NCI-H526 (cell line): ENCODE results near the gene DNAI1.
A peak's percentile ranks its signal among the peaks of the same experiment; 100 is the strongest.

Source experiments
- DNase-seq, 2 experiments: peaks; one replicate each; lab custom pipeline; 2025; lab: John Stamatoyannopoulos, UW

Gene DNAI1

DNA sequence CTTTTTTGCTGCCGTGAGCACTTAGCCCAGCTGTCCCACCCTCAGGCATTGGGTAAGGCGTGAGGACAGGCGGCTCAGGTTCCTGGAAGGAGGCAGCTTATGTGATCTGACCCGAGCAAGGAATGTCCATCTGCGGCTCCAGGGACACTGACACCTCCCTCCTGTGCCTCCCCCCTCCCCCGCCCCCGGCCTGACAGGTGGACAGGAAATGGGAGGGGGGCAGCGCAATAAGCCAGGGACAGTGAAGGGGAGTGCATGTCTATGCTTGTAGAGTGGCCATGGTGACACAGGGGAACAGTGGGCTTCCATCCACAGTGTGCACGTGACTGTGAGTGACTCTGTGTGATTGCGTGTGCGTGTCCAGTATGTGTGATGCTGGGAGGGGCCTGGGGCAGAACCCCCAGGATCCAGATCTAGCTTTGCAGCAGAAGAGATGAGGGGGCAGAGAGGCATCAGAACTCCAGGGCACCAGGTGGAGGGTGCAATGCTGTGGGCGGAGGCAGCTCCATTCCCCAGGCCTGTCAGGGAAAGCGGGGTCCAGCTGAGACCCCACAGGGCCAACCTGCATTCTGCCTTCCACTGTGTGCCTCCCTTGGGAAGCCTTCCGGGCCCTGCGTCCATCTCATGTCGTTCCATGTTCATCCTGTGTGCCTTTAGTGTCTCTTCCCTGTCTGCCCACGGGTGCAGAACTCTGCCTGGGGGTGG, 100.5 kb downstream of the DNAI1 start:
- no peak for DNase-seq

DNA sequence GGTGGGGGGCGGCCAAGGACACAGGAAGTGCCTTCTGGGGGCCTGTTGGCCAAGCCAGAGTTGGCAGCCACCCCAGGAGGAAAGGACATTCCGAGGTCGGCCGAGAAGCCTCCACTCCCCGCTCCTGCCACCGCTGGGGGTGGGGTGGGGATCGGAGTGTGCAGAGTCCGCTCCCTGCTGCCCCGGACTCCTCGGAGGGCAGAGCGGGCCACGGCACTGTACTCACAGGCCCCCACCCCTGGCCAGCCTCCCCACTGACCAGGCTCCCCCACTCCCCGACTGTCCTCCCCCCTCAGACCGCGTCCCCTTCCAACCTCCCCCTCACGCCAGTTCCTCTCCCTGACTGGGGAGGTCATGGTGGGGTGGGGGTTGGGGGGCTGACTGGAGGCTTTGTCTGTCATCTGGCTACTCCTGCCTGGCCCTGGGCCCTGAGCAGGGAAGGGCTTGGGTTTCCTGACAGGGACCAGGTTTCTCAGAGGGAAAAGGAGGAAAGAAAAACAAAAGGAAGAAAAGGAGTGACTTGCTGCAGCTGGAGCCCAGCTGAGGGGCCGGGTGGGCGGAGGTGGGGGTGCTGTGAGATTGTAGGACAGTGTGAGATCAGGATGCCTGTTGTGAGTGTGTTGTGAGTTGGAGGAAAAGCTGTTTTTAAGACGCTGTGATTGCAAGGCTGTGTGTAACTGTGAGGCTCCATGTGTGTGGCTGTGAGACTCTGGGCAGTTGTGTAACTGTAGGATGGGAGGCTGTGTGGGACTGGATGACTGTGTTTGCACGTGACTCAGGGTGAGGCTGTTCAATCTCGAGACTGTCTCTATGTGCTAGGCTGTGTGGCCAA, 101.2 kb downstream of the DNAI1 start:
- DNase-seq = no peak

DNA sequence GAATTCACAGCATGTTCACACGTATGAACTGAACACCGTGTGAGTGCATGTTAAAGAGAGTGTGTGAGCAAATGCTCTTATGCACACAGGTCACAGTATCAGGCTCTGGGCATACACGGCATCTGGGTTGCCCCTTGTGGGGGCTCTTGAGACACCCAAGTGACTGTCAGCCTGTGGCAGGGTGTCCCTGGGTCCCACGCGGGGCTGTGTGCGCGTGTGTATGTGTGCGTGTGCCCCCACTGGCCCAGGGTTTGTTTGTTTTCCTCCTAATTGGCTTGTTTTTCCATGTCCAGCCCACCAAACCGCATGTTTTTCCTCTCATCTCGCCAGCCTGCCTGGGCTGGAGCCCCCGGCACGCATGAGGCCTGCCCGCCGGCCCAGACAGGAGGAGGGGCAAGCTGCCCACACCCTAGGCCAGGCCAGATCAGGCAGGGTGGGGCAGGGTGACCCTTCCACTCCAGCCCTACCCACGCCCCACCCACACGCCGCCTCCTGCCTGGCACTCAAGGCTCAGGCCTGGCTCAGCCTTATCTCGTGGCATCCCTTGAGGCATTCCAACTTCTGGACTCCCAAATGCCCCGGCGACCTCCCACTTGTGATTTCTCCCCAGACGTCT, 102.1 kb downstream of the DNAI1 start:
- DNase-seq = no peak

DNA sequence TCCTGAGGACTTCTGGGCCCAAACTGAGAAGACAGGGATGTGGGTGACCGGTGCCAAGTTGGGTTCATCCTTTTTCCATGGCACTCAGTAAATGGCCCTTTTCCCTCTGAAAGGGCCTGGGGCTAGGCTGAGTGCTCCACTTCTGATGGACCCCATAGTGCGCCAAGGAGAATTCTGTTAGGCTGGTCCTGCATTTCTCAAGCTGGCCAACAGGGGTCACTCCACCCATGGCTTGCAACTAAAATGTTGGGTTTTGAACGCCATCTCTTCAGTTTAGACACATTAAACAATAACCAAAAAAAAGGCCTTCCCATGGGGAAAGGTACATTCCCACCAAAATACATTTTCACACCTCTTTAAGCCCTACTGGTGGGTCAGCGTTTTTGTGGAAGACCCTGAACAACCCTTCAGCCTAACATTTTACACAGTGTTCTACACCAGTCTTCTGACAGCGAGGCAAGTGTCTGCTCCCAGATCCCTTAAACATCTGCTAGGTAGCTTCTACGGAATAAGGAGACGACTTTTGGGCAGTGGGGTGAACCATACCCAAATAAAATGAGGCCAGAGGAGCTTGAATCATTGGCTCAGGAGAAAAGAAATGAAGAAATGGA, 103.6 kb downstream of the DNAI1 start:
- peak in 1 of 2 experiments; percentile 39 for DNase-seq

GRCh38 chr9:34563262-34563661, 104.7 kb downstream of the DNAI1 start:
- DNase-seq = no peak

- DNase-seq = no peak
Measured at GRCh38 chr9:34564617-34565016, 106.0 kb downstream of the DNAI1 start.

- no peak for DNase-seq
Measured at GRCh38 chr9:34565856-34566255, 107.3 kb downstream of the DNAI1 start.

- DNase-seq = no peak
Measured at GRCh38 chr9:34566322-34566721, 107.7 kb downstream of the DNAI1 start.

- DNase-seq = no peak
Measured at GRCh38 chr9:34566972-34567371, 108.4 kb downstream of the DNAI1 start.

DNA sequence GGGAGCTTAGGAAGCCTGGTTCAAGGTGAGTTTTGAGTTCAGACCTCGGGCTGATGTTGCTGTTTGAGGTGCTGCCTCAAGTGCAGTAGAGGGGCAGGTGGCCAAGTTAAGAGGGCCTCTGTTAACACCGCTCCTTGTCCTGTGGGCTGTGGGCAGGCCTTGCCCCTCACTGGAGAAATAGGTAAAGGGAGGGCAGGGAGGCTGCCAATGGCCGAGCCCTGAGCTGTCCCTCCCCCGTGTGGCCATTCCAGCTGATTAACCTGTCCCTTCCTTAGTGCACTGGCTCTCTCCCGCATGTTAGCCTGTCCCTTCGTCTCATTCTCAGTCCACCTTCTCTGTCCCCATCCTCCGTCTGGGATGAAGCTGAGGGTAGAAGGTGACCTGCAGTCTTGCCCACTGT, 109.5 kb downstream of the DNAI1 start:
- DNase-seq = no peak

DNA sequence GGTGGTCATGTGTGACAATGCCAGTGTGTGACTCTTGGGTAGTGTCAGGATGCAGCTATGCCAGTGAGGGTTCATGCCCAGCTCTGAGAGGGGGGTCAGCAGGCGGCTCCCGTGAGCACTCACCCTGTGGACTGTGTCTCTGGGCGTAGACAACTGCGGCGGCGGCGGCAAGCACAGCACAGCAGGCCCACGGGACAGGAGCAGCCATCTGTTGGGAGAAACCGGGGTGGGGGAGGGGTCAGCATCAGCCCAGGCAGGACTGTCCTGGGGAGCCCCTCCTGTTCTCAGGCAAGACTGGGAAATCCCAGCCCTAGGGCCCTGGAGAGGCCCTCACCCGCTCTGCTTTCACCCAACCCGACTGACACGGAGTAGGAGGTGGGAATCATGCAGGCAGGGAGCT, 110.2 kb downstream of the DNAI1 start:
- no peak for DNase-seq

- no peak for DNase-seq
Measured at GRCh38 chr9:34570376-34570775, 111.8 kb downstream of the DNAI1 start.
